IMR-90 (cell line): ENCODE data around the gene STIM1. TPM values are rescaled to one million over a fixed set of nuclear protein-coding genes. Genes with fewer than 3 reads are reported as not detected.

Experiments used
- ATAC-seq: fragments of 200-7000 bp; cut with Tn5 transposase; 2 replicates; pipeline ENCODE4 v1.9.1; 2020; ENCODE audit warnings: low read depth, mild to moderate bottlenecking, moderate library complexity
- BruUV-seq: library from RNA; stranded (reverse); fragments of 400-500 nt; replicated peaks from 2 replicates; lab custom pipeline; 2021; lab: Mats Ljungman, UMichigan
- CTCF ChIA-PET: fragments of 300-600 bp; formaldehyde crosslinking; extraction: SDS; loops from one replicate; lab custom pipeline; 2021; ENCODE audit warnings: antibody characterized with exemption; lab: Yijun Ruan, JAX
- POLR2A ChIA-PET: fragments of 300-600 bp; sonication (Branson Sonifier 250); formaldehyde crosslinking; loops from one replicate; lab custom pipeline; 2022; ENCODE audit warnings: antibody characterized with exemption; ENCODE audit not compliant: unreplicated experiment; lab: Charles Lee
- DNase-seq: peaks from one replicate; pipeline ENCODE4 v3.0.0; 2013
- H2AFZ ChIP-seq: replicated peaks from 2 replicates; pipeline ENCODE3; 2013; ENCODE audit warnings: low read length, mild to moderate bottlenecking; ENCODE audit not compliant: poor library complexity
- H2AK5ac ChIP-seq: 2 replicates; pipeline ENCODE4 v1.6.1; 2013; ENCODE audit warnings: low read depth, low read length, inconsistent platforms
- H2AK9ac ChIP-seq: replicated peaks from 2 replicates; pipeline ENCODE3; 2013; ENCODE audit warnings: mild to moderate bottlenecking, low read depth, low read length, moderate library complexity; ENCODE audit not compliant: poor library complexity
- H2BK120ac ChIP-seq: 2 replicates; pipeline ENCODE4 v1.6.1; 2013; ENCODE audit warnings: low read depth, low read length, inconsistent platforms
- H2BK15ac ChIP-seq: 3 replicates; pipeline ENCODE4 v1.6.1; 2013; ENCODE audit warnings: low read depth, low read length, inconsistent platforms
- H2BK20ac ChIP-seq: 2 replicates; pipeline ENCODE4 v1.6.1; 2013; ENCODE audit warnings: low read depth, mild to moderate bottlenecking, inconsistent platforms, low read length, moderate library complexity
- H2BK5ac ChIP-seq: 2 replicates; pipeline ENCODE4 v1.6.1; 2013; ENCODE audit warnings: mild to moderate bottlenecking, low read depth, low read length, inconsistent platforms; ENCODE audit not compliant: poor library complexity, severe bottlenecking
- H3K14ac ChIP-seq: replicated peaks from 2 replicates; pipeline ENCODE4 v1.6.1; 2013; ENCODE audit warnings: low read depth, low read length, inconsistent platforms
- H3K18ac ChIP-seq: 2 replicates; pipeline ENCODE4 v1.6.1; 2013; ENCODE audit warnings: low read depth, low read length, control low read depth
- H3K23ac ChIP-seq: 2 replicates; pipeline ENCODE4 v1.6.1; 2013; ENCODE audit warnings: low read depth, low read length, inconsistent platforms
- H3K27ac ChIP-seq: 2 replicates; pipeline ENCODE4 v1.5.1; 2013; ENCODE audit warnings: mild to moderate bottlenecking, control low read depth, low read length; ENCODE audit not compliant: insufficient read depth
- H3K27me3 ChIP-seq: 2 replicates; pipeline ENCODE4 v1.6.1; 2013; ENCODE audit warnings: low read length; ENCODE audit not compliant: control insufficient read depth, insufficient read depth
- H3K36me3 ChIP-seq: 2 replicates; pipeline ENCODE4 v1.6.1; 2013; ENCODE audit warnings: low read length, mixed read lengths; ENCODE audit not compliant: control insufficient read depth, insufficient read depth
- H3K4ac ChIP-seq: 2 replicates; pipeline ENCODE4 v1.6.1; 2013; ENCODE audit warnings: low read depth, low read length, inconsistent platforms
- H3K4me1 ChIP-seq: 2 replicates; pipeline ENCODE4 v1.6.1; 2013; ENCODE audit warnings: low read length, mixed read lengths; ENCODE audit not compliant: control insufficient read depth, insufficient read depth
- H3K4me2 ChIP-seq: 2 replicates; pipeline ENCODE4 v1.6.1; 2013; ENCODE audit warnings: low read depth, mild to moderate bottlenecking, control low read depth, low read length, moderate library complexity
- H3K4me3 ChIP-seq: 2 replicates; pipeline ENCODE4 v1.5.1; 2013; ENCODE audit warnings: low read depth, mild to moderate bottlenecking, control low read depth, low read length, moderate library complexity; ENCODE audit not compliant: insufficient read depth
- H3K56ac ChIP-seq: 2 replicates; pipeline ENCODE4 v1.6.1; 2013; ENCODE audit warnings: low read length, inconsistent platforms; ENCODE audit not compliant: insufficient read depth; ENCODE audit errors: extremely low read depth
- H3K79me1 ChIP-seq, 2 experiments: 2 replicates each; pipeline ENCODE4 v1.6.1; 2013; ENCODE audit warnings: low read length in 2 of 2, inconsistent platforms in 1 of 2, low read depth in 1 of 2
- H3K9ac ChIP-seq: 2 replicates; pipeline ENCODE4 v1.6.1; 2013; ENCODE audit warnings: low read depth, low read length, control low read depth
- H3K9me1 ChIP-seq: 2 replicates; pipeline ENCODE4 v1.6.1; 2013; ENCODE audit warnings: low read length, inconsistent platforms; ENCODE audit not compliant: insufficient read depth
- H3K9me3 ChIP-seq: 2 replicates; pipeline ENCODE4 v1.6.1; 2013; ENCODE audit warnings: low read length; ENCODE audit not compliant: control insufficient read depth, insufficient read depth
- H4K20me1 ChIP-seq: 2 replicates; pipeline ENCODE4 v1.6.1; 2013; ENCODE audit warnings: low read length, inconsistent platforms; ENCODE audit not compliant: insufficient read depth
- H4K5ac ChIP-seq: 2 replicates; pipeline ENCODE4 v1.6.1; 2013; ENCODE audit warnings: mild to moderate bottlenecking, low read depth, low read length, control low read depth
- H4K8ac ChIP-seq, 2 experiments: 2 replicates each; pipeline ENCODE4 v1.6.1; 2013; ENCODE audit warnings: low read depth in 2 of 2, low read length in 2 of 2, control low read depth in 1 of 2, inconsistent platforms in 1 of 2
- H4K91ac ChIP-seq: 2 replicates; pipeline ENCODE4 v1.6.1; 2013; ENCODE audit warnings: low read depth, low read length, inconsistent platforms; ENCODE audit not compliant: insufficient read depth
- CTCF ChIP-seq: conservative IDR thresholded peaks from 2 replicates; pipeline ENCODE4 v1.5.1; 2012; ENCODE audit warnings: mild to moderate bottlenecking, low read depth, low read length, improper control_type of control experiment
- WGBS, 2 experiments: methylation state at CpG; one replicate each; pipeline versions ENCODE4 v1.1.5 to v1.1.7; 2013; ENCODE audit warnings: missing lambda C conversion rate in 2 of 2; ENCODE audit not compliant: insufficient read length in 1 of 2; ENCODE audit errors: extremely low coverage in 2 of 2; 5-methylcytosine and 5-hydroxymethylcytosine counted together
- dilution Hi-C: fragments of 300-500 bp; cut with HindIII; formaldehyde crosslinking; loops from one replicate; pipeline ENCODE4 v1.14.3; 2018; ENCODE audit warnings: low sequenced_read_pairs; ENCODE audit not compliant: unreplicated experiment
- in situ Hi-C: fragments of 300-500 bp; cut with MboI; formaldehyde crosslinking; loops from 3 replicates; pipeline ENCODE4 v1.14.3; 2019; ENCODE audit warnings: low sequenced_read_pairs, inconsistent platforms, mixed read lengths
- intact Hi-C: fragments of 100-400 bp; cut with micrococcal nuclease; formaldehyde crosslinking; loops from 2 replicates; pipeline ENCODE4 v1.10.0; 2022
- polyA plus RNA-seq, 3 experiments: library from polyadenylated mRNA; depleted of rRNA; stranded (reverse); fragments of >200 nt; gene quantifications; 2 replicates each; pipeline ENCODE4 v1.2.3, GENCODE V29; 2012; ENCODE audit warnings: low replicate concordance in 1 of 3
- total RNA-seq: library from RNA; depleted of rRNA; stranded (reverse); fragments of >200 nt; gene quantifications from 2 replicates; pipeline ENCODE4 v1.2.3, GENCODE V29; 2012

The STIM1 gene
- total and polyA plus RNA-seq, 2 of the 4 experiments (the other 2 are of a cell fraction) = 17.9 to 23.0 TPM

- H3K4ac ChIP-seq = no peak overlapping the region
- H4K8ac ChIP-seq = no peak overlapping the region
- no peak overlapping the region for H2AFZ ChIP-seq
- H4K20me1 ChIP-seq = no peaks in the 10 kb centered on the region
- no peak overlapping the region for H3K56ac ChIP-seq
- peaks cover 5% of the 10 kb centered on the region; the same call in 1 of the 2 replicates for H3K4me1 ChIP-seq
- dilution Hi-C loops (no loop called here), intact Hi-C loops (no loop called here), in situ Hi-C loops (no loop called here)
- no peak overlapping the region for H3K14ac ChIP-seq
- ATAC-seq (no peak), DNase-seq (no peak)
- no peak overlapping the region for H2AK5ac ChIP-seq
- no peak overlapping the region for H3K4me3 ChIP-seq
- no peak for TF ChIP-seq CTCF
- H3K23ac ChIP-seq = no peak overlapping the region
- no peak overlapping the region for H4K91ac ChIP-seq
- H3K9me1 ChIP-seq = 0 out of 2 replicates have a peak, but pooled peaks cover 3% of the 10 kb centered on the region
- no peak overlapping the region for H3K27ac ChIP-seq
- no TSS peak for BruUV-seq
- H2BK15ac ChIP-seq = no peak overlapping the region
- H2BK5ac ChIP-seq = no peak overlapping the region
- CTCF ChIA-PET = no interaction called here
- no peaks in the 10 kb centered on the region for H3K27me3 ChIP-seq
- H2BK120ac ChIP-seq = no peak overlapping the region
- H4K5ac ChIP-seq = no peak overlapping the region; the same call in 1 of the 2 replicates
- no peak overlapping the region for H3K4me2 ChIP-seq
- H3K18ac ChIP-seq = no peak overlapping the region
- no peak overlapping the region for H2BK20ac ChIP-seq
- no peaks in the 10 kb centered on the region for H3K9me3 ChIP-seq
- no CpG with 5 or more reads among the region's 1 CpG for WGBS, 2 experiments
- peaks cover under 1 to 4% of the 10 kb centered on the region in 2 experiments; a peak in 2 of 4 replicates for H3K79me1 ChIP-seq
- POLR2A ChIA-PET = no interaction called here
- H2AK9ac ChIP-seq = no peak overlapping the region
- H3K36me3 ChIP-seq = no peaks in the 10 kb centered on the region
- H3K9ac ChIP-seq = no peak overlapping the region
These were observed 170.9 kb downstream of the STIM1 start for GRCh38 chr11:4026389-4026788.
